Measurements from ENCODE around the gene HOXB8.
A peak's percentile ranks its signal among the peaks of the same experiment; 100 is the strongest.

The HOXB8 gene

DNA sequence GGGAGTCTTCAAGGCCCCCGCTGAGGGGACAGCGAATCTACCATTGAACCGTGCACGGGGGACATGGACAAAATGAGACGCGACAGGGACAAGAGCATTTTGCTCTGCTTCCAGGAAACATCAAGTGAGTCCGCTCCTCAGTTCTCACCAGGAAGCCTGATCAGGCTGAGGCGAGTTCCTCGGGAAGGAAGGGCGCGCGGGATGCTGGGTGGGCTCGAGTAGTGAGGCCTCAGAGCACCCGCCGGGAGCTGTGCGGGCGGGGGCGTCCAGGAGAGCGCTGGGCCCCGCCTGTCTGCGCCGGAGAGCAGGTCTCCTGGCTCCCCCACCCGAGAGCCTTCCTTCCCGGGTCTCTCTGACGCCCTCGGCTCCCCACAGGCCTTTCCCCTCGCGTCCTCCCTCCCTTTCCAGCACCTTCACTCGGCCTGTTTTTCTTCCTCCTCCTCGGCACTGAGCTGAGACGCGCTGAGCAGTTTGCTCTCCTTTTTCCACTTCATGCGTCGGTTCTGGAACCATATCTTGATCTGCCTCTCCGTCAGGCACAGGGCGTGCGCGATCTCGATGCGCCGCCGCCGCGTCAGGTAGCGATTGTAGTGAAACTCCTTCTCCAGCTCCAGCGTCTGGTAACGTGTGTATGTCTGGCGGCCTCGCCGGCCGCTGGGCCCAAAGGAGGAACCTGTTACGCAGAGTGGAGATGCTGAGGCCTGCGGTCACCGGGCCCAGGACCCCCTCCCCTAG is 18.9 kb downstream of the HOXB8 start:
- peak; percentile 64 for DNase-seq (ENCODE audit: low read depth, low spot score)

DNA sequence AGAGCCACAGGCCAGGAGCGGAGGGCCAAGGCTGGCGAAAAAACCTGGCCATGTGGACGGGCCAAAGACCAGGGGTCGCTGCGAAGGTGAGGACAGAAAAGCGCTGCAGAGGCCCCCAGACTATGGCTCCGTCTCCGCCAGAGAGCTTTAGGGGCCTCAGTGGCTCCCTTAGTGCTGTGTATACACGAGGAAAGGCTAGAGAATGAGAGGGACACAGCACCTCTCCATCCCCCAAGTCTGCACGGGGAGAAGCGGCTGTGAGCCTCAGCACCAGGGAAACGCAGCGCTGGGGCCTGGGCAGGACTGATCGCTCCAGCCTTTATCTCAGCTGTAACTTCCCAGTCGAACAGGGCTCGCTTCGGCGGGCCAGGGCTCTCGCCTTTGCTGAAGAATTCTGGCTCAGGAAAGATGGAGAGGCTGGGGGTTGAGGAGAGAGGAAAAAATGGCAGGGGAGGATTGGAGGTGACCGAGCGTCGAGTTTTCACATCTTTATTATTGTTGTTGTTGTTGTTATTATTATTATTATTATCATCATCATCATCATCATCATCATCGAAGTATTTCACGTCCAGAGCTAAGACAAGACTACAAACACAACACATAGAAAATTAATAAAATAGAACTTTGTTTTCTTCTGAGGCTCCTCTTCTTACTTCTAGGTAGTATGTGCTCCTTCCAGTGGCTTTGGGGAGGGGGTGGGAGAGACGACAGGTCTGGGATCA is 19.7 kb downstream of the HOXB8 start:
- peak; percentile 57 for DNase-seq (ENCODE audit: low read depth, low spot score)

DNA sequence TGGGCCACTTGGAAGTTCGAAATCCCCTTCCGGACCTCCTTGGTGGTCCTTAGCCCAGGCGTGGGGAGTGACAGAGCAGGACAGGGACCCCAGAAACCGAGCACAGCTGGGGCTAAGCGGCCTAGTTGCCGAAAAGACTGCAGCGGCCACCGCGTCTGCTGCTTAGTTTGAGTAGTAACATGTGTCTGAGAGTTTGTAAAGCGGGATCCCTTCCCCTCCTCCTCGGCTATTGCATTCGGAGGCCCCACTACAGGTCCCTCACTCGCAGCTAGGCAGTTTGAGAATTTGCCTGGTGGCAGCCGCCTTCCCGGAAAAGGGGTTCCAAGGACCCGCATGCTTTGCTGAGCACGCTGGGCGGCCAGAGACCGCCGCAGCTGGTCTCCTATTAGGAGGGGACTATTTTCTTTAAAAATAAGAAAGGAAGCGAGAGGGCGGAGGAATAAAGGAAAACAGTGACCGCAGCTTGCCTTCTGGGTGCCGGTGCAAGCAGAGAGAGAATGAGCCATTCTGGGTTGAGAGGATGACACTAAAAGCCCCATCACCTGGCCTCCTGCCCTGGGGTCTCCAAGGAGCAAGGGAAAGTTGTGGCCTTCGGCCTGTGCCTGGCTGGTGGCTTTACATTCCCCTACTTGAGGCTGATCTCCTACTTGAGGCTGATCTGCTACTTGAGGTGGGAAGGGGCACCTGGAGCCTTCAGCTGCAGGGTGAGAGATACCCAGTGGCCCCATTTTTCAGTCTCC is 20.4 kb downstream of the HOXB8 start:
- DNase-seq (ENCODE audit: low read depth, low spot score): peak; percentile 66

DNA sequence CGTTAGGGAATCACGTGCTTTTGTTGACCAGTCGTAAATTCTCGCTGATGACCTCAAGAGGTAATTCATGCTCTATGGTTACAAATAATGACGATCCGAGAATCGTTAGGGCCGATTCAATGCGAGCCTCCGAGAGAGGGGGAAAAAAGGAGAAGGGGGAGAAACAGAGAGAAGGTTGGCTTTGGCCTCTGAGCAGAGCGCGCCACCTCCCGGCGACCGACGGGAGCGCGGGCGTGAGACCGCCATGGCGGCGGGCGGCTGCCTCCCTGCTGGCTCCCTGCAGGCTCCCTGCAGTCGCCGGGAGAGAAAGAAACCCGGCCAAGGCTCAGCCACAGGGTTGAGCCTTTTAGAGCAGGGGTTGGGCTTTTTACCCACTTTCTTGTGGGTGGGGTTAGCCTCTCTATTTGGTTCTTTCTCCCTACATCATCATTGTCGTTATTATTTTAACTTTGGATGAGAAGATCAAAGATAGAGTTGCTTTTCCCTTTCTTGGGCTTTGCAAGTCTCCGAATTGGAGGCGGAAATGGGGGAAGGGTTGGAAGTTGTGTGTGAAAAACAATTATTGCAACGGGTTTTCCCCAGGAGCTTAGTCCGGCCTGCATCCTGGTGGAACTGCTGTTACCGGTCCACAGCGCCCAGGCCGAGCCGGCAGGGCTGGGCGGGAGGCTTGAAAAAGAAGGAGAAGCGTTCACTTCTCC is 21.1 kb downstream of the HOXB8 start:
- DNase-seq (ENCODE audit: low read depth, low spot score): peak; percentile 98

- DNase-seq (ENCODE audit: low read depth, low spot score): peak; percentile 77
Measured at GRCh38 chr17:48593126-48593829, 21.8 kb downstream of the HOXB8 start, which contains the start of gene HOXB5. Gene HOXB5, minus strand, starts transcription at chr17:48593779. Its CDS starts 97 bp downstream, at chr17:48593682.

GRCh38 chr17:48592577-48592976 is 22.5 kb downstream of the HOXB8 start:
- DNase-seq (ENCODE audit: low read depth, low spot score): no peak

- no peak for DNase-seq (ENCODE audit: low read depth, low spot score)
Measured at GRCh38 chr17:48592057-48592514, 23.0 kb downstream of the HOXB8 start.

GRCh38 chr17:48591255-48592056 is 23.6 kb downstream of the HOXB8 start:
- DNase-seq (ENCODE audit: low read depth, low spot score): no peak

DNA sequence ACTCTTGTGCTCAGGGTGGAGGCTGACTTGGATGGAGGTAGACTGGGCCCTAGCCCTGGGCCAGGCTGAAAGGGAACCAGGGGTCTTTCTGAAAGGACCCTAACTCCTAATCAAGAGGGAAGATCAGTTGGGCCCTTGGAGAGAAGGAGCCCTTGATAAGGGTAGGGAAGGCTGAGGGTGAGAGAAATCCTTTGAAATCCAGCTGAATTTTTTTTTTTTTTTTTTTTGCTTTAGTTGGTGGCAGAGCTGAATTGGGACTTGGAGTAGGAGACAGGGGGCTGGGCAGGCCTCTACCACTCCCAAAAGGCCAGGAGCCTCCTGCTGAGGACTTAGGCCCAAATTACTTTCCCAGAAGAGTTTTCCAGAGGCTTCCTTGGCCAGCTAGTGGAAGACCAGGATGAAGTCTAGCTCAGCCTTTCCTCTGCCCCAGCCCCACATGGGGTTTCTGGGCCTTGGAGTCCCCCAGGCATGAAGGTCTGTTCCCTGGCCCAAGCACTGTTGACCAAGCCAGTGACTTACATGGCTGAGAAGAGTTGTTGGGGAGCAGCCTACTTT is 24.4 kb downstream of the HOXB8 start:
- DNase-seq (ENCODE audit: low read depth, low spot score): no peak

- DNase-seq (ENCODE audit: low read depth, low spot score): peak; percentile 65
Measured at GRCh38 chr17:48589831-48590606, 25.1 kb downstream of the HOXB8 start, which contains the start of gene HOXB3. Gene HOXB3, minus strand, starts transcription at chr17:48590241. Its CDS starts 37,767 bp downstream, at chr17:48552474.

- peak; percentile 50 for DNase-seq (ENCODE audit: low read depth, low spot score)
Measured at GRCh38 chr17:48589060-48589830, 25.8 kb downstream of the HOXB8 start.

GRCh38 chr17:48588528-48588927 is 26.6 kb downstream of the HOXB8 start:
- DNase-seq (ENCODE audit: low read depth, low spot score): no peak

- no peak for DNase-seq (ENCODE audit: low read depth, low spot score)
Measured at GRCh38 chr17:48588074-48588415, 27.0 kb downstream of the HOXB8 start.

- DNase-seq (ENCODE audit: low read depth, low spot score): no peak
Measured at GRCh38 chr17:48587276-48588073, 27.6 kb downstream of the HOXB8 start.

DNA sequence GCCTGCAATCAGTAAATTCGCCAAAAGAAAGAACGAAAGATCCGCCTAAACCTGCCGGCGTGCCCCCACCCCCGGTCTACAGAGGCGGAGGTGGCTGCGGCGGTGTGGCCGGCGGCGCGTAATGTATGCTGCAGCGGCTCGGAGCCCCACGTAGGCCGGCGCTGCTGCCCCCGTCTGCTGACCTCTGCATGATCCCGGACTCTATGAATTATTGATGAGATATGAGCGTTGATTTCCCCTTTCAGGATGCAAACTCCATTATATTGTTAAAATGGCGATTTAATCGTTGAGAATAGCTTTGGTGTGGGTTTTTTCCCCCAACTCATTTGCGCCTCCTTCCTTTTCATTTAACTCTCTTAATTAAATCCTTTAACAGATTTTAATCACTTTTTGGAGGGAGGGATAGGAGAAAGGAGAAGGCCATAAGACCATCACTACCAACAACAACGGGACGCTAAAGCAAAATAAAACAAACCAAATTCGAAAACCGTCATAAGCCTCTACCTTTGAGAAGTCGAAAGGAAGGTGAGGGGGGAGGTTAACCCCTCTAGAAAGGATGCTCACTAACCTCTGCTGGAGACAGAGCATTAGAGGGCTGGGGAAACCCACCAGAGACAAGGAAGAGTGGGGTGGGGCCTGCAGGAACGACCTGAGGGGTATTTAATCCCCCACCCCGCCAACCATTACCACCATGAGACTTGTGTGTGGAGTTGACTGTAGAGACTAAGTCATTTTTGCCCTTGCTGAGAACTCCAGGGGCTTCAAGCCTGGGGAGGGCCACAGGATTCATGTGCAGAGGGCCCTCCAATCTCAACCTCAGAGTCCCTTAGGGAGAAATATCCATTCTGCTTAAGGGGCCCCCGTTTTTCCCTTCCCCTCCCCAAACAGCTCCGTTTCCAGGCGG is 28.5 kb downstream of the HOXB8 start:
- DNase-seq (ENCODE audit: low read depth, low spot score): no peak

DNA sequence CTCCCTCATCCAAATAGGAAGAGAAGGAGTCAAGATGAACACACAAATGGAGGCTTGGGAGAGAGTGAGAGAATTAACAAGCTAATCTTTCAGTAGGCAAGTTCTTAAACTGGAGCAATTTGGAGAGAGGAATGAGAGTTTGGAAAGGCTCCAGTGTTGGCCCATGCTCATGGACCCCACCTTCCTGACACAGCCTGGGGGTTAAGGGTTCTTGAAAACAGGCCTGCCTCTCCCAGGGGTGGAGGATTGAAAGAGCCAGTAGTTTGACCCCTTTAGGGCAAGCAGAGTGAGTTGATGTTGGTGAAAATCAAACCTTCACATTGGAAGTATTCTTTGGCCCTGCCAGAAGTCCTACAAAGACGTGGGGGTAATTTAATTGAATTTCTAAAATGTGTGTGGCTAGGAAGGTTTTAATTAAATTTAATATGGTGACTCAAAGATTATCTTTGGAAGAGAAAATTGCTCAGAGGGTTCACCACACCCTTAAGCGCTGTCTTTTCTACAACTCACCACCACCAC is 30.8 kb downstream of the HOXB8 start:
- DNase-seq (ENCODE audit: low read depth, low spot score): no peak

All from ELF-1 (cell line).